HepG2 (cell line): ENCODE results near the gene SIX5. TPM values are rescaled to one million over a fixed set of nuclear protein-coding genes. Genes with fewer than 3 reads are reported as not detected.
A peak's percentile ranks its signal among the peaks of the same experiment; 100 is the strongest.

Experiments used
- ATF7 ChIP-seq, 2 experiments: fragments of 450-650 bp in 1 of 2; sonication (generic) in 1 of 2; formaldehyde crosslinking in 1 of 2; IDR thresholded peaks; 2 replicates each; pipeline versions ENCODE4 v1.4.0 to v1.6.1; 2016 to 2020; ENCODE audit warnings: antibody characterized with exemption in 1 of 2, mild to moderate bottlenecking in 1 of 2, missing genetic modification reagents in 1 of 2
- CCAR2 ChIP-seq: fragments of 200-400 bp; formaldehyde crosslinking; optimal IDR thresholded peaks from 2 replicates; pipeline ENCODE3; 2018; ENCODE audit warnings: low read depth, mild to moderate bottlenecking, low read length, moderate library complexity
- EHMT2 ChIP-seq: fragments of 200-600 bp; sonication (generic); IDR thresholded peaks from 2 replicates; pipeline ENCODE4 v1.7.0; 2017; ENCODE audit warnings: antibody characterized with exemption, low read depth, low read length, borderline replicate concordance
- FOXP1 ChIP-seq, 2 experiments: fragments of 450-650 bp in 1 of 2; IDR thresholded peaks; 2 replicates each; pipeline ENCODE4 v1.6.1; 2017 to 2018; ENCODE audit warnings: antibody characterized with exemption in 1 of 2
- GFI1 ChIP-seq: sonication (generic); formaldehyde crosslinking; IDR thresholded peaks from 2 replicates; pipeline ENCODE4 v1.5.0; 2020; ENCODE audit warnings: missing genetic modification reagents, mild to moderate bottlenecking, borderline replicate concordance
- GPN1 ChIP-seq: sonication (generic); formaldehyde crosslinking; IDR thresholded peaks from 2 replicates; pipeline ENCODE4 v1.5.1; 2020; ENCODE audit warnings: missing genetic modification reagents, borderline replicate concordance
- HMG20A ChIP-seq: IDR thresholded peaks from 2 replicates; pipeline ENCODE4 v1.6.1; 2016; ENCODE audit warnings: borderline replicate concordance
- HMGA1 ChIP-seq: sonication (generic); formaldehyde crosslinking; conservative IDR thresholded peaks from 2 replicates; pipeline ENCODE4 v1.4.0; 2020; ENCODE audit warnings: missing genetic modification reagents
- HNRNPH1 ChIP-seq: fragments of 200-400 bp; formaldehyde crosslinking; optimal IDR thresholded peaks from 2 replicates; pipeline ENCODE3; 2017; ENCODE audit warnings: mild to moderate bottlenecking, low read depth, low read length
- IKZF1 ChIP-seq: fragments of 450-650 bp; IDR thresholded peaks from 2 replicates; pipeline ENCODE4 v1.7.1; 2016
- IRF9 ChIP-seq: sonication (generic); formaldehyde crosslinking; IDR thresholded peaks from 2 replicates; pipeline ENCODE4 v1.8.0; 2022; ENCODE audit warnings: missing genetic modification reagents, mild to moderate bottlenecking, borderline replicate concordance
- KAT2B ChIP-seq: fragments of 150-350 bp; IDR thresholded peaks from 2 replicates; pipeline ENCODE4 v1.6.1; 2014; ENCODE audit warnings: low read depth, low read length, borderline replicate concordance
- KLF6 ChIP-seq: IDR thresholded peaks from 2 replicates; pipeline ENCODE4 v1.8.0; 2016; ENCODE audit warnings: missing biosample characterization, missing genetic modification reagents
- MZF1 ChIP-seq: sonication (generic); formaldehyde crosslinking; IDR thresholded peaks from 2 replicates; pipeline ENCODE4 v1.8.1; 2023; ENCODE audit warnings: mild to moderate bottlenecking, missing genetic modification reagents, borderline replicate concordance
- NBN ChIP-seq: fragments of 450-650 bp; conservative IDR thresholded peaks from 2 replicates; pipeline ENCODE4 v1.6.1; 2017
- NR2F2 ChIP-seq: IDR thresholded peaks from 2 replicates; pipeline ENCODE4 v1.6.1; 2012; ENCODE audit warnings: low read depth, inconsistent platforms, borderline replicate concordance
- PHF8 ChIP-seq: sonication (generic); formaldehyde crosslinking; IDR thresholded peaks from 2 replicates; pipeline ENCODE4 v1.5.0; 2020; ENCODE audit warnings: missing genetic modification reagents
- PTBP1 ChIP-seq: fragments of 200-400 bp; formaldehyde crosslinking; IDR thresholded peaks from 2 replicates; pipeline ENCODE4 v1.6.1; 2018; ENCODE audit warnings: low read length, low read depth; ENCODE audit not compliant: poor library complexity, severe bottlenecking
- RELA ChIP-seq: sonication (generic); formaldehyde crosslinking; IDR thresholded peaks from 2 replicates; pipeline ENCODE4 v1.4.0; 2020; ENCODE audit warnings: missing genetic modification reagents
- RFX5 ChIP-seq: IDR thresholded peaks from 2 replicates; pipeline ENCODE4 v1.6.1; 2011; ENCODE audit warnings: low read depth, low read length, improper control_type of control experiment
- SP4 ChIP-seq: sonication (generic); formaldehyde crosslinking; IDR thresholded peaks from 2 replicates; pipeline ENCODE4 v1.8.1; 2023; ENCODE audit warnings: mild to moderate bottlenecking, missing genetic modification reagents
- SPEN ChIP-seq: sonication (generic); formaldehyde crosslinking; IDR thresholded peaks from 2 replicates; pipeline ENCODE4 v1.5.1; 2020; ENCODE audit warnings: low read depth, mild to moderate bottlenecking, missing genetic modification reagents
- THAP8 ChIP-seq: sonication (generic); formaldehyde crosslinking; IDR thresholded peaks from 2 replicates; pipeline ENCODE4 v1.5.1; 2020; ENCODE audit warnings: missing genetic modification reagents, mild to moderate bottlenecking, borderline replicate concordance
- ZBTB1 ChIP-seq: sonication (generic); formaldehyde crosslinking; IDR thresholded peaks from 2 replicates; pipeline ENCODE4 v1.4.0; 2020; ENCODE audit warnings: missing genetic modification reagents, borderline replicate concordance
- ZFP62 ChIP-seq: sonication (generic); formaldehyde crosslinking; IDR thresholded peaks from 2 replicates; pipeline ENCODE4 v1.4.0; 2020; ENCODE audit warnings: missing genetic modification reagents
- ZNF567 ChIP-seq: sonication (generic); formaldehyde crosslinking; IDR thresholded peaks from 2 replicates; pipeline ENCODE4 v1.8.1; 2023; ENCODE audit warnings: mild to moderate bottlenecking, missing genetic modification reagents, borderline replicate concordance
- ZNF577 ChIP-seq: sonication (generic); formaldehyde crosslinking; IDR thresholded peaks from 2 replicates; pipeline ENCODE4 v1.4.0; 2020; ENCODE audit warnings: mild to moderate bottlenecking, low read depth, missing genetic modification reagents, borderline replicate concordance
- ZNF781 ChIP-seq: sonication (generic); formaldehyde crosslinking; IDR thresholded peaks from 2 replicates; pipeline ENCODE4 v1.5.1; 2020; ENCODE audit warnings: borderline replicate concordance, mild to moderate bottlenecking, missing genetic modification reagents; ENCODE audit errors: not compliant biosample characterization
- ZNF782 ChIP-seq: sonication (generic); formaldehyde crosslinking; IDR thresholded peaks from 2 replicates; pipeline ENCODE4 v1.4.0; 2020; ENCODE audit warnings: missing genetic modification reagents, mild to moderate bottlenecking, borderline replicate concordance
- polyA plus RNA-seq, 8 experiments: library from polyadenylated mRNA; depleted of rRNA in 3 of 8; stranded (reverse) in 7 of 8; unstranded in 1 of 8; fragments of >200 nt; fragmentation: Illumina TruSeq in 4 of 8; extraction: Trizol in 4 of 8; gene quantifications; 2 replicates each; pipeline versions ENCODE4 v1.2.1 to v1.2.3, GENCODE V29; 2011 to 2016; ENCODE audit warnings: low read depth in 4 of 8, missing spikeins in 1 of 8, mixed read lengths in 1 of 8; ENCODE audit not compliant: insufficient read depth in 1 of 8
- total RNA-seq, 5 experiments: library from RNA; depleted of rRNA; stranded (reverse); fragments of >200 nt; fragmentation: Illumina TruSeq; extraction: Trizol; gene quantifications; 2 replicates each; pipeline ENCODE4 v1.2.3, GENCODE V29; 2016; ENCODE audit warnings: low read depth in 1 of 5
- TF ChIP-seq, protein P1 (sequence below): sonication (generic); formaldehyde crosslinking; IDR thresholded peaks from 2 replicates; pipeline ENCODE4 v1.5.0; 2020; ENCODE audit warnings: missing genetic modification reagents

The SIX5 gene
- total and polyA plus RNA-seq, 2 of the 13 experiments (the other 11 are each of a cell fraction or from before 2014, with no cell fraction given): 7.7 to 10.5 TPM

- TF ChIP-seq IRF9 (CRISPR knock-in tag) (no peak), SP4 (CRISPR knock-in tag) (peak; percentile 40; the same call in 1 of the 2 replicates), FOXP1 (IDR thresholded peaks at IDR 0.05) (no peak), FOXP1 (CRISPR knock-in tag; IDR thresholded peaks at IDR 0.05) (no peak), HMGA1 (CRISPR knock-in tag) (no peak), GFI1 (CRISPR knock-in tag) (peak; percentile 34; the same call in 1 of the 2 replicates), ZFP62 (CRISPR knock-in tag) (no peak), KAT2B (no peak), EHMT2 (no peak), HMG20A (CRISPR knock-in tag) (no peak), ZNF577 (CRISPR knock-in tag) (no peak), KLF6 (CRISPR knock-in tag) (no peak), ZNF567 (CRISPR knock-in tag) (no peak), MZF1 (CRISPR knock-in tag) (0 out of 2 replicates have a peak, but pooled peaks have one; percentile 67), ATF7 (IDR thresholded peaks at IDR 0.05) (no peak), ATF7 (CRISPR knock-in tag; IDR thresholded peaks at IDR 0.05) (no peak), ZNF781 (CRISPR knock-in tag) (peak; percentile 60), PHF8 (peak; percentile 62), SPEN (CRISPR knock-in tag) (0 out of 2 replicates have a peak, but pooled peaks have one; percentile 49), RELA (CRISPR knock-in tag) (no peak), THAP8 (CRISPR knock-in tag) (no peak), ZBTB1 (CRISPR knock-in tag) (no peak), HNRNPH1 (no peak), NBN (no peak), NR2F2 (0 out of 2 replicates have a peak, but pooled peaks have one; percentile 12), GPN1 (CRISPR knock-in tag) (no peak), ZNF782 (CRISPR knock-in tag) (no peak), PTBP1 (no peak), RFX5 (no peak), IKZF1 (no peak), CCAR2 (no peak)
- TF ChIP-seq, protein P1, sequence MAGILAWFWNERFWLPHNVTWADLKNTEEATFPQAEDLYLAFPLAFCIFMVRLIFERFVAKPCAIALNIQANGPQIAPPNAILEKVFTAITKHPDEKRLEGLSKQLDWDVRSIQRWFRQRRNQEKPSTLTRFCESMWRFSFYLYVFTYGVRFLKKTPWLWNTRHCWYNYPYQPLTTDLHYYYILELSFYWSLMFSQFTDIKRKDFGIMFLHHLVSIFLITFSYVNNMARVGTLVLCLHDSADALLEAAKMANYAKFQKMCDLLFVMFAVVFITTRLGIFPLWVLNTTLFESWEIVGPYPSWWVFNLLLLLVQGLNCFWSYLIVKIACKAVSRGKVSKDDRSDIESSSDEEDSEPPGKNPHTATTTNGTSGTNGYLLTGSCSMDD: no peak
Observed at GRCh38 chr19:45767881-45768654, 984 bp downstream of the SIX5 start (continued).
